ENCODE data around the gene GPRIN3. TPM values are rescaled to one million over a fixed set of nuclear protein-coding genes. Genes with fewer than 3 reads are reported as not detected.

Gene GPRIN3
- total RNA-seq, 2 donors from 2014 or later, result 22.5 to 26.8 TPM

DNA sequence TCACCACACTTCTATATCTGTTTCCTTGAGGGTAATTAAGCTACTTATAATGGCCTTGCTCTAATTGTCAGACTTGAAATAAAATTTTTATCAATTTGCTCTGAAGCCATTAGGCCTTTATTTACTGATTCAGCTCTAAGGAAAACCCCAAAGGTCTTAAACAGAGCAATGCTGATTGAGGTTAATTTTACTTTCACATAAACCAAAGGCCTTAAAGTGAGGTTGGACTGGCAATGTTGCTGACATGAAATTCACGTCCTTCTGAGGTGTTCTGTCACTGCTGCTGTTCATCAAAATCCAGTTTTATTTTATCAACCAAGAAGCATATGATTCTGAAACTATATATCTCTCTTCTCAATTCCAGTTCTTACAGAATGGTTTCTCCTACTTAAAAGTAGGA lies 21.7 kb upstream of the GPRIN3 start:
- Histone ChIP-seq H3K27ac (no peak overlapping the region), H3K27me3 (no peaks in the 10 kb centered on the region), H3K9ac (ENCODE audit: low read depth in 2 of 2, low read length in 2 of 2) (no peak overlapping the region), H3K36me3 (no peaks in the 10 kb centered on the region), H3K9me3 (no peaks in the 10 kb centered on the region), H3K4me3 (no peak overlapping the region), H3K4me1 (no peaks in the 10 kb centered on the region)
- TF ChIP-seq, protein P1, sequence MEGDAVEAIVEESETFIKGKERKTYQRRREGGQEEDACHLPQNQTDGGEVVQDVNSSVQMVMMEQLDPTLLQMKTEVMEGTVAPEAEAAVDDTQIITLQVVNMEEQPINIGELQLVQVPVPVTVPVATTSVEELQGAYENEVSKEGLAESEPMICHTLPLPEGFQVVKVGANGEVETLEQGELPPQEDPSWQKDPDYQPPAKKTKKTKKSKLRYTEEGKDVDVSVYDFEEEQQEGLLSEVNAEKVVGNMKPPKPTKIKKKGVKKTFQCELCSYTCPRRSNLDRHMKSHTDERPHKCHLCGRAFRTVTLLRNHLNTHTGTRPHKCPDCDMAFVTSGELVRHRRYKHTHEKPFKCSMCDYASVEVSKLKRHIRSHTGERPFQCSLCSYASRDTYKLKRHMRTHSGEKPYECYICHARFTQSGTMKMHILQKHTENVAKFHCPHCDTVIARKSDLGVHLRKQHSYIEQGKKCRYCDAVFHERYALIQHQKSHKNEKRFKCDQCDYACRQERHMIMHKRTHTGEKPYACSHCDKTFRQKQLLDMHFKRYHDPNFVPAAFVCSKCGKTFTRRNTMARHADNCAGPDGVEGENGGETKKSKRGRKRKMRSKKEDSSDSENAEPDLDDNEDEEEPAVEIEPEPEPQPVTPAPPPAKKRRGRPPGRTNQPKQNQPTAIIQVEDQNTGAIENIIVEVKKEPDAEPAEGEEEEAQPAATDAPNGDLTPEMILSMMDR (IDR thresholded peaks at IDR 0.05), result no peak
- intact Hi-C loops (cut with DNase I), result no loop called here
- DNase-seq, result no peak

DNA sequence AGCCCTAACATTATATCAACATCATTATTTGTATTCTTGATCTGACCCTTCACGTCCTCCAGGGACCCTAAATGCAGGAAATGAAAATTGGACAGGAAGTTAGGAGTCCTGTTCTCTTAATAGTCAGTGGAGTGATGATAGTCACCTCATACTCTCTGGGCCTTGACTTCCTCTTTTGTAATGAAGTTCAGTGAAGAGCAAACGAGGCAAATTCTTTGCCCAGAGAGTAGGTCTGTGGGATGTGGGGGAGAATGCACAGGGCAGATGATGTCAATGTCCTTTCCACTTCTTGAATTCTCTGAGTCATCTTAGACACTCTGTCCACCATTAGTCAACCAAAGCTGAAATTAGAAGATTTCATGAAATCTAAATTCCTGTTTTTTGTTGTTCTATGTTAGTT lies 17.1 kb upstream of the GPRIN3 start:
- intact Hi-C loops (cut with DNase I), result no loop called here
- no peaks in the 10 kb centered on the region for H3K27me3 ChIP-seq
- H3K9me3 ChIP-seq, result no peaks in the 10 kb centered on the region
- H3K9ac ChIP-seq (ENCODE audit: low read depth in 2 of 2, low read length in 2 of 2), result no peak overlapping the region
- DNase-seq, result no peak
- H3K4me3 ChIP-seq, result no peak overlapping the region
- TF ChIP-seq, protein P1 (IDR thresholded peaks at IDR 0.05), result no peak
- H3K27ac ChIP-seq, result no peak overlapping the region
- H3K4me1 ChIP-seq, result no peaks in the 10 kb centered on the region
- no peaks in the 10 kb centered on the region for H3K36me3 ChIP-seq

DNA sequence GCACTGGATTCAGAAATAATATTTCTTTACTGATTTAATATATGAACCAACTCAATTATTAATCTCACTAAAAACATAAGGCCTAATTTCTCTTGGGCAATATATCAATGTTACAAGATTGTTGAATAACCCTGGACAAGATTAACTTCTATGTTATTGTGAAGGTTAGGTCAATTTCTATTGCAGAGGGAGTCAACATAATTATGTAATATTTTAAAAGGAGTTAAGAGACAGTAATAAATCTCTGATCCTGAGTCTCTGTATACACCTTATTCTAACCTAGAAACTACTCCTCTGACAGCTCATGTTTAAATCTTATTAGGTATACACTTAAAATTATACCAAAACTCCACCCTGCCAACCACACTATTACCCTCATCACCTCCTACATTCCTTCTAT lies 15.1 kb upstream of the GPRIN3 start:
- no peaks in the 10 kb centered on the region for H3K4me1 ChIP-seq
- H3K27me3 ChIP-seq, result no peaks in the 10 kb centered on the region
- TF ChIP-seq, protein P1 (IDR thresholded peaks at IDR 0.05), result no peak
- no peak for DNase-seq
- no peaks in the 10 kb centered on the region for H3K36me3 ChIP-seq
- no peak overlapping the region for H3K4me3 ChIP-seq
- no peak overlapping the region for H3K27ac ChIP-seq
- intact Hi-C loops (cut with DNase I), result no loop called here
- no peak overlapping the region for H3K9ac ChIP-seq (ENCODE audit: low read depth in 2 of 2, low read length in 2 of 2)
- no peaks in the 10 kb centered on the region for H3K9me3 ChIP-seq

DNA sequence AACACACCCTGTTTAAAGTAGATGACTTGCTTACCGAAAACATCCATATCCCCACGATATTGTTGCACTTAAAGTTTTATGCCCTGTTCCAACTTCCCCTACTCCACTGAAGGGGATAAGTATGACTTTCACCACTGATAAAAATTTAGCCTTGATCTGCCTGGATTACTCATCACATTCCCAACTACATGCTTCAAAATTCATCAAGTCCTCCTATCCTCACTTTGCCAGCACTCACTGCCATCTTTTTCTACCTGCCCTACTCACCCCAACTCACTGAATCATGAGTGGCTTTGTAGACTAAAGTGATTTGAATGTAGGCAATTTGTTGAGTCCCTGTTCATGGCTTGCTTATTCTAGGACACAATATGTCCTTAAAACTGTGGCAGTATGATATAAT lies 12.2 kb upstream of the GPRIN3 start:
- no peak for DNase-seq
- no peak overlapping the region for H3K9ac ChIP-seq (ENCODE audit: low read depth in 2 of 2, low read length in 2 of 2)
- intact Hi-C loops (cut with DNase I), result no loop called here
- H3K9me3 ChIP-seq, result no peaks in the 10 kb centered on the region
- H3K27me3 ChIP-seq, result no peaks in the 10 kb centered on the region
- TF ChIP-seq, protein P1 (IDR thresholded peaks at IDR 0.05), result no peak
- no peak overlapping the region for H3K4me3 ChIP-seq
- no peaks in the 10 kb centered on the region for H3K4me1 ChIP-seq
- no peaks in the 10 kb centered on the region for H3K36me3 ChIP-seq
- H3K27ac ChIP-seq, result no peak overlapping the region

DNA sequence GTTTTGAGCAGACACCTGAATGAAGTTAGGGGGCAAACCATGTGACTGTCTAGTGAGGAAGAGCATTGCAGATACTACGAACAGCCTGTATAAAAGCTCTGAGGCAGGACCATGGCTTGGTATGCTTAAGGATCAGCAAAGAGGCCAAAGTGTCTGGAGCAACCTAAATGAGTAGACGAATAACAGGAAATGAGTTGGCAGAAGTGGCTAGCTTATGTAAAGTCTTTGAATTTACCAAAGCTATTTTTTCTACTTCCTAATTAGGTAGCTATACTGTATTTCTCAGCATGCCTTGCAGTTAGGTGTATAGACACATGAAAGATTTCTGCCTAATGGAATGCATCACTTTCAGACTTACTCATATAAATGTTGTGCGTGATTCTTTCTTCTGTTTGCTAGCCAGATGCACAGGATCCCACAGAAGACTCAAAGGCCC lies 9.3 kb upstream of the GPRIN3 start:
- Histone ChIP-seq H3K4me1 (no peaks in the 10 kb centered on the region), H3K9me3 (no peaks in the 10 kb centered on the region), H3K4me3 (no peak overlapping the region), H3K27me3 (no peaks in the 10 kb centered on the region), H3K27ac (no peak overlapping the region), H3K9ac (ENCODE audit: low read depth in 2 of 2, low read length in 2 of 2) (no peak overlapping the region), H3K36me3 (no peaks in the 10 kb centered on the region)
- intact Hi-C loops (cut with DNase I), result no loop called here
- TF ChIP-seq, protein P1 (IDR thresholded peaks at IDR 0.05), result no peak
- DNase-seq, result no peak

DNA sequence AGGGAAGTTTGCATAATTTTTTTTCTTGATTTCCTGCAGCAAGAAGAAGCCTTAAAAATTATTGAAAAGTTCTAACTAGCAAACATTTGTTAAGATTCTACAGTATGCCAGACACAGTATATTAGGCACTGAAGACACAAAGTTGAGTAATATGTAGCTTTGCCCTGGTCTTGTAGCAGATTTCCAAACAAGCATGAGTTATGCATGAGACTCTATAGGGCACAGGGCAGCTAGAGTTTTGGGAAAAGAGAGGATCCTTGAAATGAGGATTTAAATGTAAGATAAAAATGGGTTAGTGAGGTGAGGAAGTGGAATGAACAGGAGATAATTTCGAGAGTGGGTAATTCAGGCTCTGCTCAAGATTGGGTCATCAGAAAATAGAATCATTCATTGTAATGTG lies 8.6 kb upstream of the GPRIN3 start:
- no peak for DNase-seq
- H3K36me3 ChIP-seq, result no peaks in the 10 kb centered on the region
- TF ChIP-seq, protein P1 (IDR thresholded peaks at IDR 0.05), result no peak
- H3K9ac ChIP-seq (ENCODE audit: low read depth in 2 of 2, low read length in 2 of 2), result no peak overlapping the region
- no peaks in the 10 kb centered on the region for H3K4me1 ChIP-seq
- H3K27ac ChIP-seq, result no peak overlapping the region
- H3K9me3 ChIP-seq, result no peaks in the 10 kb centered on the region
- H3K27me3 ChIP-seq, result no peaks in the 10 kb centered on the region
- H3K4me3 ChIP-seq, result no peak overlapping the region
- intact Hi-C loops (cut with DNase I), result no loop called here

Data from colonic mucosa (tissue), 4 donors.